HG03097 (cell line): ENCODE data around the gene CCL3.
"Not testable (repeated sequence)": the region's sequence is repeated elsewhere in the genome, so short reads cannot be mapped to it uniquely, and the experiment has no call there.

Experiments
- ATAC-seq: cut with Tn5 transposase; IDR thresholded peaks from one replicate; pipeline ENCODE4 v1.9.1; 2021; ENCODE audit not compliant: unreplicated experiment, low FRiP score

CCL3 gene

DNA sequence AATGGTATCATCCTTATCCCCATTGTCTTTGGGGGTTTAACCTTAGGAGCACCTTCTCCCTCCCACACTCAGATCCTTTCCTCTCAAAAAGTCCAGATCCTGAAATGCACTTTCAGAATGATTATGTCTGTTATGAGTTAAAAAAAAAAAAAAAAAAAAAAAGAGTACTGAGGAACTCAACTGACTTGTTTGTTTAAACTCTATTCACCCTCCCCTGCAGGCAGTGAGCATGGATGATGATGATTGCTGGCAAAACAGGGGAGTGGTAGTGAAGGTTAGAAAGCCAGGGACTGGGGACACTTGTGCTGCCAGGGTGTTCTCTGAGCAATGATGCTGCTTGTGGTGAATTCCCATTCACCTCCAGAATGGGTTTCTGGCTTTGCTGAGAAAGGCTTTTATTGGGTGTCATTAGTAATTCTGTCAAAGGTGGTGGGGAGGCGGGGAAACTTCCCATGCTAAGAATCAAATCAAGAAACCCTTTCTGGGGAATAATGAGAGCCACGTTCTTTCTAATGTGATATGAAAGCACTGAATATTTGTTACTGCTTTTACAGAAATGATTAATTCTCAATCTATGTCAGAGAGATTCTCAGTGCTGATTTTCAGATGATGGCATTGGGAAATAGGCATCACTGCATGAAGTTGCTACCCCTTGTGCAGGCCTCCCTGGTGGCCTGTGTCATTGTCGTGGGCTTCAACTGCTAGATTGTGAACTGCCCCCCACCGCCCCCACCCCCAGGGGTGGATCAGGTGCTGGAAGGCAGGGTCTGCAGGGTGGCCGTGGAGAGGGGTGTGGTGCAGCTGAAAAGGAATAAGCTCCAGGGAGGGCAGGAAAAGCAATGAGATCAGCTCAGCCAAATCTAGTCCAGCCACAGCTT is 27.8 kb upstream of the CCL3 start:
- ATAC-seq: no peak

GRCh38 chr17:36115649-36115977 is 25.7 kb upstream of the CCL3 start:
- not testable (repeated sequence) for ATAC-seq

DNA sequence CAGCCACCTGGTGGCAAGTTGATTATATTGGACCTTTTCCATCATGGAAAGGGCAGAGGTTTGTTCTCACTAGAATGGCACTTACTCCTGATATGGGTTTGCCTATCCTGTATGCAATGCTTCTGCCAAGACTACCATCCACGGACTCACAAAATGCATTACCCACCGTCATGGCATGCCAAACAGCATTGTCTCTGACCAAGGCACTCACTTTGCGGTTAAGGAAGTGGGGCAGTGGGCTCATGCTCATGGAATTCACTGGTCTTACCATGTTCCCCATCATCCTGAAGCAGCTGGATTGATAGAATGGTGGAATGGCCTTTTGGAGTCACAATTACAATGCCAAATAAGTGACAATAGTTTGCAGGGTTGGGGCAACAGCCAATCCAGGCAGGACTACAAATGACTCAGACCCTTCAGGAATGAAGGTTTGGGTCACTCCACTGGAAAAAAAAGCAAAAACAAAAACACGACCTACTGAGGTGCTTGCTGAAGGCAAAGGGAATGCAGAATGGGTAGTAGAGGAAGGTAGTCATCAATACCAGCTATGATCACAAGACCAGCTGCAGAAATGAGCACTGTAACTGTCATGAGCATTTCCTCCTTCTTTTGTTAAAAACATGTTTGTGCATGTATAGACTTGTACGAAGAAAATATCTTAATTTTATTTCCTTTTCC is 25.2 kb upstream of the CCL3 start:
- ATAC-seq: not testable (repeated sequence)

DNA sequence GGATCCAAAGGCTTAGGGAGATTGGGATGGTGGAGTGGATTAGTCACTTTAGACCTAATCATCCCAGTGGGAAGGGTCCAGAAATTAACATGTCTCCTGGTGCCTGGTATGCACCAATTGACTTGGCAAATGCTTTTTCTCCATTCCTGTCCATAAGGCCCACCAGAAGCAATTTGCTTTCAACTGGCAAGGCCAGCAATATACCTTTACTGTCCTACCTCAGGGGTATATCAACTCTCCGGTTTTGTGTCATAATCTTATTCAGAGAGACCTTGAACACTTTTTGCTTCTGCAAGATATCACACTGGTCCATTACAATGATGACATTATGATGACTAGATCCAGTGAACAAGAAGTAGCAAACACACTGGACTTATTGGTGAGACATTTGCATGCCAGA is 23.2 kb upstream of the CCL3 start:
- not testable (repeated sequence) for ATAC-seq

DNA sequence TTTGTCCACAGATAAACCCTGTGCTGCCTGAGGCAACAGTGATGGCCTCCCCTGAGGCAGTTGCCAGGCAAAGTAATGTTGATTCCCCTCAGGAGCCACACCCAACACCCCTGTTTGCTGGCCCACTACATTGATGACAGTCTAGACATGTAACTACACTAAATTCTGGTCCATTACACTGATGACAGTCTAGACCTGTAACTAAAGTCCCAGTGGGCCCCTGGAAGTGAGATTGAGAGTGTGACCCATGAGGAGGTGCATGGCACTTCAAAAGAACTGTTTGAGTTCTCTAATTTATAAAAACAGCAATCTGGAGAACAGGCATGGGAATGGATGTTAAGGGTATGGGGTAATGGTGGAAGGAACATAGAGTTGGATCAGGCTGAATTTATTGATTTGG is 22.6 kb upstream of the CCL3 start:
- ATAC-seq: no peak

- ATAC-seq: no peak
Measured at GRCh38 chr17:36111068-36111490, 21.1 kb upstream of the CCL3 start.

DNA sequence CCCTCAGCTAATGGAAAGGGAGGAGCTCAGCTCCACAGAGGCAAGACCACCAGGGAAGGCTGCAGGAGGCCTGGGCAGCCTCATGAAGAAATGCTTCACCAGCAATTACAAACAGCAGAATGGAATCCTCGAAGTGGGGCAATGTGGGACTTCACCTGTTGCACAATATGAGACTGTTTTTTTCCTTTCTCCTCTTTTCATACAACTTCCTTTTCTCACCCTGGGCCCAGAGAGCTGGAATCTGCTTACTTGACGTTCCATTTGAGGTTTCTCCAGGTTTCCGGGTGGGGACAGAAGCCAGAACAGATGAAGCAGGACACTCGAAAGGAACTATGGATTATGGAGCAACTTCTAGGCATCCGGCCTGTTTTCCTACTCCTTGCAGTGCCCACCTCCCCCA is 18.3 kb upstream of the CCL3 start:
- ATAC-seq: not testable (repeated sequence)

GRCh38 chr17:36107660-36108059 is 17.7 kb upstream of the CCL3 start:
- no peak for ATAC-seq

- ATAC-seq: no peak
Measured at GRCh38 chr17:36106493-36106835, 16.5 kb upstream of the CCL3 start.

DNA sequence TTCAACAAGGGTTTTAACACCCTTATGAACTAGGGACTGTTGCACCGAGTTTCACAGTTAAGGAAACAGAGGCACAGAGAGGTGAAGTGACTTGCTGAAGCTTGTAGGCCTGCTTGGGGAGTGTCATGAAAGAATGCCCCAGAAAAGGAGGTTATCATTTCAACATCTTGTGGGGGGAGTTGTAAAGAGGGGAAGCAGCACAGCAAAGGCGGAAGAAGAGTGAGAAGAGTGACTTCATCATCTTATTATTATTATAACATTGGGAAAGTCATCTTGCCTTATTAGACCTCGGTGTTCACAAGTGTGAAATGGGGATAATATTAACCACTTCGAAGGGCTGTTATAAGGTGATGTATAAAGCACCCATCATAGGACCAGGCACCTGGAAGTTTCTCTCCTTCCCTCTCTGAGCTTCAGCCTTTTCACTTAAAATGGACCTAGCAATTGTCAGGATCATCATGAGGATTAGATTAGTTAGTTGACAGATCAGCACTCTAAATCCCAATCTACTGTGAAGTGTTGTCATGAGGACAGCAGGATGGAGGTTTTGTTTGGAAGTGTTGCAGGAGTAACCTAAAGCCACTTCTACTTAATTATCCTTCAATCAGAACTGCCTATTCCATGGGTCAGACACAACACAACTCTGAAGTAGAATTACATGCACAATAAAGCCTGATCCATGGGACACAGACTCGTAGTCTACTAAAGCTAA is 16.0 kb upstream of the CCL3 start:
- ATAC-seq: no peak

- ATAC-seq: no peak
Measured at GRCh38 chr17:36104701-36105181, 14.8 kb upstream of the CCL3 start.

- not testable (repeated sequence) for ATAC-seq
Measured at GRCh38 chr17:36104246-36104645, 14.3 kb upstream of the CCL3 start.

GRCh38 chr17:36103401-36103975 is 13.5 kb upstream of the CCL3 start, which contains the start of gene CCL4:
Gene CCL4 (plus strand): TSS chr17:36103827. CDS start chr17:36103906, 79 bp downstream.
- ATAC-seq: peak; percentile 63

DNA sequence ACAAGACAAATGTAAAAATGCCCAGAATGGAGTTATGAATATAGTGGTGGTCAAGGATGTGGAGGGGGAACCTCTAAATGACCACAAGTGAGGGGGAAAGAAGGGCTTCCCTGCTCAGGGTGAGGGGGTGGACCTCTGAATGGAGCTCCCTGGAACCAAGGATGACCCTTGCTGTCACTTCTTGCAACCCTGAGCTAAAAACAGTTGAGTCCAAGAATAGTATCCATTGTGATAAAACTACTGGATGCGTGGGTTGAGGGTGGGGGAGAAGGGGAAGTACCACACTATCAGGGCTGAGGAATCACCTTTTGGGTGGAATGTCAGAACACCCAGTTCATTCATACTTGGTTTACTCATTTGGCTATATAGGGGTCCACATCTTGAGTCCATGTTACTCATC is 9.1 kb upstream of the CCL3 start:
- ATAC-seq: not testable (repeated sequence)

GRCh38 chr17:36095992-36096391 is 6.0 kb upstream of the CCL3 start:
- no peak for ATAC-seq

- ATAC-seq: no peak
Measured at GRCh38 chr17:36094746-36095145, 4.8 kb upstream of the CCL3 start.

DNA sequence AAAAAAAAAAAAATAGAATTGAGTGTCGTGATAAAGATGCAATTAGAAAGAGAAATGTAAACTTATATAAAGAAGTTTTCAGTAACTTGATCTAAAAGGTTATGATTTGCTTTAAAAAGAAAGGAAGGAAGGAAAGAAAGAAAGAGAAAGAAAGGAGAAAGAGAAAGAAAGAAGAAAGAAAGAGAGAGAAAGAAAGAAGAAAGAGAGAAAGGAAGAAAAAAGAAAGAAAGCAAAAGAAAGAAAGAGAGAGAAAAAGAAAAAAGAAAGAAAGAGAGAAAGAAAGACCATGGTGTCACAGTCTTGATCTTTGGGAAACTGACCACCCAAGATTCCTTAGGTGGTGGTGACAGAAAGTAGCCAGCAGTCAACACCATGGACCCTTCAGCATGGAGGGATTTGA is 4.3 kb upstream of the CCL3 start:
- ATAC-seq: no peak

GRCh38 chr17:36092715-36093114 is 2.8 kb upstream of the CCL3 start:
- not testable (repeated sequence) for ATAC-seq

GRCh38 chr17:36092230-36092629 is 2.3 kb upstream of the CCL3 start:
- no peak for ATAC-seq

- no peak for ATAC-seq
Measured at GRCh38 chr17:36089339-36089865, 541 bp downstream of the CCL3 start.
